OCI-LY7 (cell line): ENCODE measurements around the gene PPP2R5C. TPM values are rescaled to one million over a fixed set of nuclear protein-coding genes. Genes with fewer than 3 reads are reported as not detected.

Experiments used
- BruUV-seq: library from RNA; stranded (reverse); fragments of 400-500 nt; replicated peaks from 2 replicates; lab custom pipeline; 2021; lab: Mats Ljungman, UMichigan
- CTCF ChIA-PET: fragments of 300-600 bp; sonication (Branson Sonifier 250); formaldehyde crosslinking; loops from one replicate; lab custom pipeline; 2022; ENCODE audit warnings: antibody characterized with exemption; ENCODE audit not compliant: unreplicated experiment; lab: Charles Lee
- POLR2A ChIA-PET: fragments of 300-600 bp; sonication (Branson Sonifier 250); formaldehyde crosslinking; loops from one replicate; lab custom pipeline; 2022; ENCODE audit warnings: antibody characterized with exemption; lab: Charles Lee
- DNase-seq: peaks from one replicate; pipeline ENCODE4 v3.0.0-alpha.2; 2015; ENCODE audit warnings: low spot score
- H2AFZ ChIP-seq: fragments of 200-600 bp; sonication (generic), shearing (Covaris generic); 2 replicates; pipeline ENCODE4 v1.6.1; 2014; ENCODE audit warnings: mild to moderate bottlenecking, antibody characterized with exemption, low read length, moderate library complexity
- H3K27ac ChIP-seq: fragments of 200-600 bp; sonication (generic); 2 replicates; pipeline ENCODE4 v1.5.1; 2014; ENCODE audit warnings: mixed run types, low read depth, mild to moderate bottlenecking, moderate library complexity, low read length, inconsistent platforms; ENCODE audit not compliant: poor library complexity, severe bottlenecking
- H3K36me3 ChIP-seq: fragments of 200-600 bp; sonication (generic); 2 replicates; pipeline ENCODE4 v1.6.1; 2014; ENCODE audit warnings: mild to moderate bottlenecking, antibody characterized with exemption, low read length, moderate library complexity, mixed read lengths; ENCODE audit not compliant: insufficient read depth
- H3K4me1 ChIP-seq: fragments of 200-600 bp; sonication (generic); 2 replicates; pipeline ENCODE4 v1.5.1; 2014; ENCODE audit warnings: mild to moderate bottlenecking, low read length; ENCODE audit not compliant: insufficient read depth, poor library complexity, severe bottlenecking
- H3K4me2 ChIP-seq: fragments of 200-600 bp; sonication (generic); 2 replicates; pipeline ENCODE4 v1.6.1; 2014; ENCODE audit warnings: mild to moderate bottlenecking, low read length
- H3K4me3 ChIP-seq: fragments of 200-600 bp; sonication (generic); 2 replicates; pipeline ENCODE4 v1.5.1; 2014; ENCODE audit warnings: mild to moderate bottlenecking, low read depth, low read length; ENCODE audit not compliant: poor library complexity, severe bottlenecking
- H3K79me2 ChIP-seq: fragments of 200-600 bp; sonication (generic); 2 replicates; pipeline ENCODE4 v1.6.1; 2016; ENCODE audit warnings: low read depth, mild to moderate bottlenecking, low read length, moderate library complexity, mixed read lengths; ENCODE audit not compliant: insufficient read depth
- H3K9me2 ChIP-seq: fragments of 200-600 bp; sonication (generic); 2 replicates; pipeline ENCODE4 v1.6.1; 2016; ENCODE audit warnings: mild to moderate bottlenecking, low read length, mixed read lengths; ENCODE audit not compliant: insufficient read depth
- H3K9me3 ChIP-seq: fragments of 200-600 bp; sonication (generic); 2 replicates; pipeline ENCODE4 v1.6.1; 2014; ENCODE audit warnings: mild to moderate bottlenecking, mixed run types, low read length, mixed read lengths
- H4K20me1 ChIP-seq: fragments of 200-600 bp; sonication (generic); 2 replicates; pipeline ENCODE4 v1.6.1; 2014; ENCODE audit warnings: mild to moderate bottlenecking, antibody characterized with exemption, low read length, moderate library complexity, mixed read lengths; ENCODE audit not compliant: insufficient read depth
- CTCF ChIP-seq: fragments of 200-600 bp; sonication (generic); conservative IDR thresholded peaks from 2 replicates; pipeline ENCODE4 v1.5.1; 2014; ENCODE audit warnings: mild to moderate bottlenecking, antibody characterized with exemption, low read length, moderate library complexity, mixed read lengths
- EZH2phosphoT487 ChIP-seq: fragments of 200-600 bp; sonication (generic); IDR thresholded peaks from 2 replicates; pipeline ENCODE4 v1.6.1; 2018; ENCODE audit warnings: low read depth, borderline replicate concordance, mild to moderate bottlenecking, mixed run types, antibody characterized with exemption, low read length, moderate library complexity, mixed read lengths
- intact Hi-C: fragments of 100-400 bp; cut with micrococcal nuclease; formaldehyde crosslinking; loops from one replicate; pipeline ENCODE4 v1.10.0; 2022; ENCODE audit not compliant: unreplicated experiment
- total RNA-seq, 2 experiments: library from RNA; depleted of rRNA in 1 of 2; stranded (reverse); fragments of >200 nt in 1 of 2; shearing (Covaris generic) in 1 of 2; gene quantifications; 2 replicates each; pipeline ENCODE4 v1.2.3, GENCODE V29; 2014 to 2022

The PPP2R5C gene
- total RNA-seq, 2 experiments from 2014 or later = 161 to 236 TPM

- Histone ChIP-seq H3K27ac (peak overlapping the region; percentile 98), H3K36me3 (peaks cover 33% of the 10 kb centered on the region; the same call in 1 of the 2 replicates), H3K9me2 (no peaks in the 10 kb centered on the region), H3K9me3 (no peaks in the 10 kb centered on the region), H4K20me1 (peaks cover 47% of the 10 kb centered on the region), H3K79me2 (peaks cover 78% of the 10 kb centered on the region), H3K4me3 (peak overlapping the region; percentile 88), H2AFZ (no peak overlapping the region), H3K4me1 (peaks cover 70% of the 10 kb centered on the region), H3K4me2 (peak overlapping the region; percentile 98)
- intact Hi-C loops = loop anchor here (2.0 to 5.0 kb wide), 2 partner anchors 31 to 65 kb away; no protein-coding TSS in a partner anchor
- DNase-seq = peak; percentile 46
- ChIA-PET CTCF (no interaction called here), POLR2A (interaction anchor here (5.8 to 10.9 kb wide), 3 partner anchors 8 to 38 kb away, joined by 33 to 165 read pairs (median 111); no protein-coding TSS in a partner anchor)
- TF ChIP-seq CTCF = 0 out of 2 replicates have a peak, but pooled peaks have one; percentile 39
- no peak for TF ChIP-seq EZH2phosphoT487
- BruUV-seq = no TSS peak
These were observed 50.6 kb downstream of the PPP2R5C start for GRCh38 chr14:101812071-101812470.

DNA sequence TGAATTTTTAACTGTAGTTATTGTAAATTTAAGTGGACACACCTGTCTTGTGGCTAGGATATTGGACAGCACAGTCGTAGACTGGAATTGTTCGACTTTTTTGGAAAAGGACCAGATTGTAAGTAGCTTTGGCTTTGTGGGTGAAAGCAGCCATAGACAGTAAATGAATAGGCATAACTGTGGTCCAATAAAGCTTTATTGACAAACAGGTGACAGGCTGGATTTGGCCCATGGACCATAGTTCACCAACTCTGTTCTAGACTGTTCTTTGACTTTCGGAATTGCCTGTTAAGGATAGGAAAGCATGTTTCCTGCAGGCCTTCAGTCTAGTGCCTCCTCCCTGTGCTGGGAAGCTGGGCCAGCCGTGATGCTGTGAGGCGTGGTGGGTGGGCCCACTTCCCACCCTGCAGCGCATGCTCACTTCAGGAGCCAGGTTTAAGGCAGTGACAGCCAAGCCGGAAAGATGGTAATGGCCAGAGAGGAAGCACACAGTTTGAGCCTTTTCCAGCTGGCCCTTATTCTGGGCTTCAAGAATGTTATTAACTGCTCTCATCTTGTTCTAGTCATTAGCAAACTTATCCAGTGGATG, 51.8 kb downstream of the PPP2R5C start:
- Histone ChIP-seq H2AFZ (no peak overlapping the region), H3K4me1 (peaks cover 70% of the 10 kb centered on the region), H3K9me3 (no peaks in the 10 kb centered on the region), H3K4me2 (peak overlapping the region; percentile 98), H3K4me3 (peak overlapping the region; percentile 88), H4K20me1 (peaks cover 50% of the 10 kb centered on the region), H3K27ac (peak overlapping the region; percentile 62), H3K36me3 (peaks cover 38% of the 10 kb centered on the region), H3K79me2 (peaks cover 90% of the 10 kb centered on the region), H3K9me2 (no peaks in the 10 kb centered on the region)
- CTCF ChIA-PET = no interaction called here
- intact Hi-C loops = loop anchor here (2.0 to 5.0 kb wide), 2 partner anchors 30 to 64 kb away; no protein-coding TSS in a partner anchor
- POLR2A ChIA-PET = interaction anchor here (0.8 to 10.9 kb wide), 9 partner anchors 7 to 1603 kb away, joined by 3 to 165 read pairs (median 4); no protein-coding TSS in a partner anchor
- peak; percentile 23 for DNase-seq
- BruUV-seq = no TSS peak
- TF ChIP-seq CTCF (no peak), EZH2phosphoT487 (no peak)

DNA sequence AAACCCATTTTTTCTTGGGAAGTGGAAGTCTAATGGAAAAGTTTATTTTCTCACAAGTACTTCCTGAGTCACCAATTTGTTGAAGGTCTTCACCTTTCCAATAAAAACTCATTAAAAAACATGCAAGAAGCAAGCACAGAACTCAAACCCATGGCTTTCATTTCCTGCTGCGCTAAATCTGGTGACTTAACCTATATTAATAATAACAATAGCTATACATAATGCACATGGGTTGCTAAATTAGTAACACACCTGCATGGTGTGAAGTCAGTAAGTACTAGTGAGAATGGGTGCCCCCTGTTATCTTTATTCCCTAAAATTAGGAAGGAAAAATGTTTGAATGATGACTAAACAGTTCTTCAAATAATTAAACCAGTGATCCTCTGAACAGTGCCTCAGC, 52.3 kb downstream of the PPP2R5C start:
- peak; percentile 61 for DNase-seq
- H4K20me1 ChIP-seq = peaks cover 50% of the 10 kb centered on the region
- BruUV-seq = no TSS peak
- peaks cover 70% of the 10 kb centered on the region for H3K4me1 ChIP-seq
- TF ChIP-seq EZH2phosphoT487 (no peak), CTCF (no peak)
- peaks cover 91% of the 10 kb centered on the region for H3K79me2 ChIP-seq
- ChIA-PET CTCF (no interaction called here), POLR2A (interaction anchor here (0.8 to 10.9 kb wide), 8 partner anchors 10 to 1603 kb away, joined by 3 to 165 read pairs (median 4); no protein-coding TSS in a partner anchor)
- H3K36me3 ChIP-seq = peaks cover 41% of the 10 kb centered on the region
- H3K27ac ChIP-seq = peak overlapping the region; percentile 62
- H2AFZ ChIP-seq = no peak overlapping the region
- H3K4me2 ChIP-seq = peak overlapping the region; percentile 98
- H3K9me2 ChIP-seq = no peaks in the 10 kb centered on the region
- intact Hi-C loops = loop anchor here (2.0 to 5.0 kb wide), 2 partner anchors 29 to 63 kb away; no protein-coding TSS in a partner anchor
- peak overlapping the region; percentile 88 for H3K4me3 ChIP-seq
- H3K9me3 ChIP-seq = no peaks in the 10 kb centered on the region
